ENCODE data around the gene SCAF1. TPM values are rescaled to one million over a fixed set of nuclear protein-coding genes. Genes with fewer than 3 reads are reported as not detected.

SCAF1 gene
- total RNA-seq, 1 donor, result 8.9 TPM

DNA sequence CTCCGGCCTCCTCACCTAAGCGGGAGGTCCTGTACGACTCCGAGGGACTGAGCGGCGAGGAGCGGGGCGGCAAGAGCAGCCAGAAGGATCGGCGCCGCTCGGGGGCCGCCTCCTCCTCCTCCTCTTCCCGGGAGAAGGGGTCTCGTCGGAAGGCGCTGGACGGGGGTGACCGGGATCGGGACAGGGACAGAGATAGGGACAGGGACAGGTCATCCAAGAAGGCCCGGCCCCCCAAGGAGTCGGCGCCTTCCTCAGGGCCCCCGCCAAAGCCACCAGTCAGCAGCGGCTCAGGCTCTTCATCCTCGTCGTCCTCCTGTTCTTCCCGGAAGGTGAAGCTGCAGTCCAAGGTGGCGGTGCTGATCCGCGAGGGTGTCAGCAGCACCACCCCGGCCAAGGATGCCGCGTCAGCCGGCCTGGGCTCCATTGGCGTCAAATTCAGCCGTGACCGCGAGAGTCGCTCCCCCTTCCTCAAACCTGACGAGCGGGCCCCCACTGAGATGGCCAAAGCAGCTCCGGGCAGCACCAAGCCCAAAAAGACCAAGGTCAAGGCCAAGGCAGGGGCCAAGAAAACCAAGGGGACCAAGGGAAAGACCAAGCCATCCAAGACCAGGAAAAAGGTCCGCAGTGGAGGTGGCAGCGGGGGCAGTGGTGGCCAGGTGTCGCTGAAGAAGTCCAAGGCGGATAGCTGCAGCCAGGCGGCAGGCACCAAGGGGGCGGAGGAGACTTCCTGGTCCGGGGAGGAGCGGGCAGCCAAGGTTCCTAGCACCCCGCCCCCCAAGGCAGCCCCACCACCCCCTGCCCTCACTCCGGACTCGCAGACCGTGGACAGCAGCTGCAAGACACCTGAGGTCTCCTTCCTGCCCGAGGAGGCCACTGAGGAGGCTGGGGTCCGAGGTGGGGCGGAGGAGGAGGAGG lies 10.8 kb downstream of the SCAF1 start:
- no peaks in the 10 kb centered on the region for H3K9me3 ChIP-seq (ENCODE audit: low read depth, low read length)
- H3K4me1 ChIP-seq (ENCODE audit: insufficient read depth, low read length), result no peaks in the 10 kb centered on the region
- no peaks in the 10 kb centered on the region for H3K27me3 ChIP-seq (ENCODE audit: insufficient read depth, low read length)
- no peak overlapping the region for H3K4me3 ChIP-seq (ENCODE audit: low read length)

DNA sequence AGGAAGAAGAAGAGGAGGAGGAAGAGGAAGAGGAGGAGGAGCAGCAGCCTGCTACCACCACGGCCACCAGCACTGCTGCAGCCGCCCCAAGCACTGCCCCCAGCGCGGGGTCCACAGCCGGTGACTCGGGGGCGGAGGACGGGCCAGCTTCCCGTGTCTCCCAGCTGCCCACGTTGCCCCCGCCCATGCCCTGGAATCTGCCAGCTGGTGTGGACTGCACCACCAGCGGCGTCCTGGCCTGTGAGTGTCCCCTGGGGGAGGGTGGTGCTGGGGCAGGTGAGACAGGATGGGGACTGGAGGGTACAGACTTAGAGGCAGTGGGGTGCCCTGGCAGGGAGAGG lies 11.4 kb downstream of the SCAF1 start:
- Histone ChIP-seq H3K27me3 (ENCODE audit: insufficient read depth, low read length) (no peaks in the 10 kb centered on the region), H3K4me1 (ENCODE audit: insufficient read depth, low read length) (no peaks in the 10 kb centered on the region), H3K9me3 (ENCODE audit: low read depth, low read length) (no peaks in the 10 kb centered on the region), H3K4me3 (ENCODE audit: low read length) (no peak overlapping the region)

DNA sequence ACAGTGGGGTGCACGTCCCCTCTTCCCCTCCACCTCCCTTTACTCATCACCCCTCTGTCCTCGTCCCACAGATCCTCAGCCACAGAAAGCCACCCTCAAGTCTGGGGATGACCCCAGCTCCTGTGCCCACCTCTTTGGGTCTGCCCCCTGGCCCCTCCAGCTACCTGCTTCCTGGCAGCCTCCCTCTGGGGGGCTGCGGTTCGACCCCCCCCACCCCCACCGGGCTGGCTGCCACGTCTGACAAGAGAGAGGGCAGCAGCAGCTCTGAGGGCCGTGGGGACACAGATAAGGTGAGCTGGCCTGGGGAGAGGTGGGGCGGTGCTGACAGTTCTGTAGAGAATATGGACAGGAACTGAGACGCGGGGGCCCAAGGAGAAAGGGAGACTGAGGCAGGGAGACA lies 12.6 kb downstream of the SCAF1 start:
- no peaks in the 10 kb centered on the region for H3K9me3 ChIP-seq (ENCODE audit: low read depth, low read length)
- no peaks in the 10 kb centered on the region for H3K4me1 ChIP-seq (ENCODE audit: insufficient read depth, low read length)
- H3K27me3 ChIP-seq (ENCODE audit: insufficient read depth, low read length), result no peaks in the 10 kb centered on the region
- no peak overlapping the region for H3K4me3 ChIP-seq (ENCODE audit: low read length)

- H3K27me3 ChIP-seq (ENCODE audit: insufficient read depth, low read length), result no peaks in the 10 kb centered on the region
- H3K4me3 ChIP-seq (ENCODE audit: low read length), result no peak overlapping the region
- H3K9me3 ChIP-seq (ENCODE audit: low read depth, low read length), result no peaks in the 10 kb centered on the region
Observed at GRCh38 chr19:49655570-49656455, 13.8 kb downstream of the SCAF1 start.

GRCh38 chr19:49656456-49657109 lies 14.6 kb downstream of the SCAF1 start:
- Histone ChIP-seq H3K27me3 (ENCODE audit: insufficient read depth, low read length) (no peaks in the 10 kb centered on the region), H3K4me1 (ENCODE audit: insufficient read depth, low read length) (no peaks in the 10 kb centered on the region), H3K4me3 (ENCODE audit: low read length) (no peak overlapping the region), H3K9me3 (ENCODE audit: low read depth, low read length) (no peaks in the 10 kb centered on the region)

More at GRCh38 chr19:49655570-49656455, 13.8 kb downstream of the SCAF1 start:
- H3K4me1 ChIP-seq (ENCODE audit: insufficient read depth, low read length), result no peaks in the 10 kb centered on the region

DNA sequence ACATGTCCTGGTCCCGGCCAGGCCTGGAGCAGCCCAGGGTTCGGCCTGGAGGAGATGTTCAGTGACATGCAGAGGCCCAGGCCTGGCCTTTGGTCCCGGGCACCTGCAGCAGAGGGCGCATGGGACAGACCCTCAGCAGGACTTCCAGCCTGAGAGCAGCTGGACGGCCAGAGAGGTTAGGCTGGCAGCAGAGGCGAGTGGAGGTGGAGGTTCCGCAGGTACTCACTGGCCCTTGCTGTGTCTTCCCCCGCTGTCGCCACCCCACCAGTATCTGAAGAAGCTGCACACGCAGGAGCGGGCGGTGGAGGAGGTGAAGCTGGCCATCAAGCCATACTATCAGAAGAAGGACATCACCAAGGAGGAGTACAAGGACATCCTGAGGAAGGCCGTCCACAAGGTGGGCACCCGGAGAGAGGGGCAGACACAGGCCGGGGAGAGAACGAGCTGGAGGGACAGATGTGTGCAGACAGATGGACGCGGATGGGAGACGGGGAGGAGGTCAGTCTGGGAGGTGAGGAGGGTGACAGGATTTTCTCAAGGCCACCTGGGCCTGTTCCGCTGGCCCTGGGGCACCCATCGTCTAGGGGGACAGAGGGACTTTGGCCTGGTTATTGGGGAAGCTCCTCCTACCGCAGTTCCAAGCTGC lies 15.6 kb downstream of the SCAF1 start:
- no peaks in the 10 kb centered on the region for H3K9me3 ChIP-seq (ENCODE audit: low read depth, low read length)
- no peaks in the 10 kb centered on the region for H3K27me3 ChIP-seq (ENCODE audit: insufficient read depth, low read length)

GRCh38 chr19:49658139-49658517 lies 16.1 kb downstream of the SCAF1 start:
- H3K4me3 ChIP-seq (ENCODE audit: low read length), result no peak overlapping the region
- H3K4me1 ChIP-seq (ENCODE audit: insufficient read depth, low read length), result peaks cover 4% of the 10 kb centered on the region
- no peaks in the 10 kb centered on the region for H3K9me3 ChIP-seq (ENCODE audit: low read depth, low read length)
- no peaks in the 10 kb centered on the region for H3K27me3 ChIP-seq (ENCODE audit: insufficient read depth, low read length)

More for the DNA sequence above, 15.6 kb downstream of the SCAF1 start:
- no peaks in the 10 kb centered on the region for H3K4me1 ChIP-seq (ENCODE audit: insufficient read depth, low read length)
- H3K4me3 ChIP-seq (ENCODE audit: low read length), result no peak overlapping the region

DNA sequence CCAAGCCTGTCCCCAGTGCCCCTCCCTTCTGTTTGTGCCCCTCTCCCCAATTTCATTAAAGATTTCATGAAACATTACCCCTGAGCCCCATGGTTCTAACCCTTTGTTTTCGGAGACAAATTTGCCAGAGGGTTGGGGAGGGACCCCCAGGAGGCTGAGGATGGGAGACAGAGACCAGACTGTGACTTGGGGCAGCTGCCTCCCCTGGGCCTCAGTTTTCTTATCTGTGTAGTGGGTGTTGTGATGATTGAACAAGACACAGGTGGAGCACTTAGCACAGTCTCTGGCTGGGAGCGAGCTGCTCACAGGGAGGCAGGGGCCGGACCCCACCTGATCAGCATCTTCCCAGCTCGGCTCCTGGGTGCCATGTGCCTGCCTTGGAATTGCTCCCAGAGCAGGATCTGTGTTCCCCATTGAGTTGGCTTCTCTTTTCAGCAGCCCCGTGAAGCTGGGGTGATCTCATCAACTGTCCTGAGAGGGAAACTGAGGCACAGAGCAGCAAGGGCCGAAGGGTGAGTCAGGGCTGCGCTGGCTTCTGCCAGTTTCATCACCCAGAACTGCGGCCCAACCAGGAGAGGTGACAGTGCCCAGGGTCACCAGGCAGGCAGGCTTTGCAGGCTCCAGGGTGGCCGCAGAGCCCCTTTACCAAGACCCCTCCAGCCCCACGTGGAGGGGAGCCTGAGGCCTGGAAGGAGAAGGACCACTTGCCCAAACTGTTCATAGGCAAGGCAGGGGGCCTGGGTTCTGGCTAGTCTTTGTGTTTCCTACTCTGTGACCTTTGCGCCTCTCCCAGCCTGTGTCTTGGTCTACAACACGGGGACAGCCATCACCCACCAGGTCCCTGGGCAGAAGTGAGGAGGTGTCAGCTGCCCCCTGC lies 16.8 kb downstream of the SCAF1 start:
- Histone ChIP-seq H3K27me3 (ENCODE audit: insufficient read depth, low read length) (no peaks in the 10 kb centered on the region), H3K9me3 (ENCODE audit: low read depth, low read length) (no peaks in the 10 kb centered on the region), H3K4me1 (ENCODE audit: insufficient read depth, low read length) (peaks cover 11% of the 10 kb centered on the region), H3K4me3 (ENCODE audit: low read length) (no peak overlapping the region)

GRCh38 chr19:49660338-49660961 lies 18.4 kb downstream of the SCAF1 start:
- H3K9me3 ChIP-seq (ENCODE audit: low read depth, low read length), result no peaks in the 10 kb centered on the region
- no peaks in the 10 kb centered on the region for H3K27me3 ChIP-seq (ENCODE audit: insufficient read depth, low read length)
- no peak overlapping the region for H3K4me3 ChIP-seq (ENCODE audit: low read length)
- H3K4me1 ChIP-seq (ENCODE audit: insufficient read depth, low read length), result peaks cover 15% of the 10 kb centered on the region

DNA sequence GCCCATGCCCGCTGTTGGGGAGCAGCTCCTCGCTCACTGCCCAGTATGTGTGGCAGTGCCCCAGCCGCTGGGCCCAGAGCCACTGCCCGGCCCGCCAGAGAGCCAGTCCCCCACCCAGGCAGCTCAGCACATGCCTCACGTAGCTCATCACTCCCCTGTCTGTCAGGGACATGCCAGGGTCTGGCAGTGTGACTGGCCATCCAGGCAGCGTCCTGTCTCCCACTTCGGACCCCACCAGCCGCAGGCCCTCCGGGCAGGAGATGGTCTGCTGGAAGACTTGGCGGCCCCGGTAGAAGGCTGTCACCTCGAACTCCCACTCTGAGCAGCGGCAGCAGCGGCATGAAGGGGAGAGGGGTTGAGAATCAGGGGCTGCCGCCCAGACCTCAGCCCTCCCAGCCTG lies 20.0 kb downstream of the SCAF1 start:
- peaks cover 23% of the 10 kb centered on the region for H3K4me1 ChIP-seq (ENCODE audit: insufficient read depth, low read length)
- H3K4me3 ChIP-seq (ENCODE audit: low read length), result no peak overlapping the region
- no peaks in the 10 kb centered on the region for H3K27me3 ChIP-seq (ENCODE audit: insufficient read depth, low read length)
- H3K9me3 ChIP-seq (ENCODE audit: low read depth, low read length), result no peaks in the 10 kb centered on the region

GRCh38 chr19:49663224-49663623 lies 21.2 kb downstream of the SCAF1 start:
- Histone ChIP-seq H3K4me3 (ENCODE audit: low read length) (no peak overlapping the region), H3K4me1 (ENCODE audit: insufficient read depth, low read length) (peaks cover 23% of the 10 kb centered on the region), H3K9me3 (ENCODE audit: low read depth, low read length) (no peaks in the 10 kb centered on the region)

DNA sequence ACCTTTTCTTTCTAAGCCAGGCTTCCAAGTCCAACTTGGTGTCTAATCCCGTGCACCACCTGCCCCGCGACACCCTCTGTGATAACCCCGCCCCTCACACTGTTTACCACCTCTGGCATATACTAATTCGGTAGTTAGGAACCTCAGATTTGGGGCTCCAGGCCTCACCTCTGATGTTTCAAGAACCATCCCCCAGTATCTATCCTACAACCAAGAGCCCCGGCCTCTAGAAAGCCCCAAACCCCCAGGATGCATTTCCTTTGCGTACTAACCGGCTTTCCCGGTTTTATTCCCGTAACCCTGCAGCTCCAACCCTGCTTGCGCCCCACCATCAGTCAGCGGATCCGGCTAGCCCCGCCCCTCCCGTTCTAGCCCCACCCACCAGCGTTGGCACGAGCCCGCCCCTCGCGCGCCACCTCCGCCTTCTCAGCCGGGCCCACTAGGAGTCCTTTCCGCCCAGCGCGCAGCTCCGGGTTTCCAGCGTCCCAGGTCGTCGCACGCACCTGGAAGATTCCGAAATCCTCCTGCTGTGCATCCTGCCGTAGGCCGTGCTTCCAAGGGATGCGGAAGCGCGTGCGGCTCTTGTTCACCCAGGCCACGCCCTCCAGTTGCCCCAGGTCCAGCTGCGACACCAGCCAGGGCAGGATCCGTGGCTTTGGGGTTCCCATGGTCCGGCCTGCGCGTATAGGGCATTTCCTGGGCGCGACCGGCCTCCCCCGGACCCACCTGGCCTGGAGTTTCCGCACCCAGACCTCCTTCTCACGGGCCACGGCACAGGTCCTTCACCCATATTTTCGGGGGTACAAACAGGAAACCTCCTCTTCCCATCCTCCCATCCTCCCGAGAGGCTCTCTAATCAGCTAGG lies 22.4 kb downstream of the SCAF1 start:
- peak overlapping the region; percentile 93 for H3K4me3 ChIP-seq (ENCODE audit: low read length)
- no peaks in the 10 kb centered on the region for H3K9me3 ChIP-seq (ENCODE audit: low read depth, low read length)
- no peaks in the 10 kb centered on the region for H3K27me3 ChIP-seq (ENCODE audit: insufficient read depth, low read length)
- H3K4me1 ChIP-seq (ENCODE audit: insufficient read depth, low read length), result peaks cover 23% of the 10 kb centered on the region

More at GRCh38 chr19:49663224-49663623, 21.2 kb downstream of the SCAF1 start:
- H3K27me3 ChIP-seq (ENCODE audit: insufficient read depth, low read length), result no peaks in the 10 kb centered on the region

GRCh38 chr19:49665036-49665350 lies 23.0 kb downstream of the SCAF1 start:
- Histone ChIP-seq H3K27me3 (ENCODE audit: insufficient read depth, low read length) (no peaks in the 10 kb centered on the region), H3K4me1 (ENCODE audit: insufficient read depth, low read length) (peaks cover 23% of the 10 kb centered on the region), H3K9me3 (ENCODE audit: low read depth, low read length) (no peaks in the 10 kb centered on the region), H3K4me3 (ENCODE audit: low read length) (peak overlapping the region; percentile 93)

All from mononuclear cell (primary cell).